Neural progenitor cell (in vitro differentiated cells): ENCODE data around the gene IFRD1.

Experiments
- CTCF ChIP-seq: fragments of 200-600 bp; sonication (generic); IDR thresholded peaks from 2 replicates; pipeline ENCODE4 v1.5.1; 2017; ENCODE audit warnings: antibody characterized with exemption, mild to moderate bottlenecking
- EZH2 ChIP-seq: fragments of 200-600 bp; sonication (generic); IDR thresholded peaks from 2 replicates; pipeline ENCODE4 v1.6.1; 2017; ENCODE audit warnings: antibody characterized with exemption, mild to moderate bottlenecking, moderate library complexity
- EZH2phosphoT487 ChIP-seq: fragments of 200-600 bp; sonication (generic); IDR thresholded peaks from 2 replicates; pipeline ENCODE4 v1.6.1; 2017; ENCODE audit warnings: antibody characterized with exemption

GRCh38 chr7:112495810-112496462 lies 45.7 kb downstream of the IFRD1 start:
- TF ChIP-seq CTCF (peak; percentile 73), EZH2phosphoT487 (no peak), EZH2 (no peak)
